ENCODE results near the gene OR6B3. TPM values are rescaled to one million over a fixed set of nuclear protein-coding genes. Genes with fewer than 3 reads are reported as not detected.
A peak's percentile ranks its signal among the peaks of the same experiment; 100 is the strongest.

Gene OR6B3
- total RNA-seq, 1 experiment from 2014 or later = not detected

GRCh38 chr2:240014327-240014726 lies 39.0 kb downstream of the OR6B3 start:
- H3K27me3 ChIP-seq (replicated peaks; ENCODE audit: insufficient read depth, low read depth, low read length, poor library complexity) = no peaks in the 10 kb centered on the region
- H3K9me3 ChIP-seq (ENCODE audit: low read depth, low read length, poor library complexity, severe bottlenecking) = no peaks in the 10 kb centered on the region
- ChIA-PET CTCF (no interaction called here), POLR2A (ENCODE audit: low non-redundant PET) (no interaction called here)
- no peak for DNase-seq (ENCODE audit: low spot score)
- no peak overlapping the region for H3K27ac ChIP-seq (ENCODE audit: low read depth, low read length, poor library complexity, severe bottlenecking)
- H3K4me3 ChIP-seq (ENCODE audit: low read depth, low read length, poor library complexity, severe bottlenecking) = no peak overlapping the region
- intact Hi-C loops (cut with micrococcal nuclease; ENCODE audit: unreplicated experiment) = no loop called here
- no peak for TF ChIP-seq EZH2 (IDR thresholded peaks at IDR 0.05; ENCODE audit: borderline replicate concordance, low read depth, low read length, poor library complexity, severe bottlenecking)
- TF ChIP-seq, protein P1, sequence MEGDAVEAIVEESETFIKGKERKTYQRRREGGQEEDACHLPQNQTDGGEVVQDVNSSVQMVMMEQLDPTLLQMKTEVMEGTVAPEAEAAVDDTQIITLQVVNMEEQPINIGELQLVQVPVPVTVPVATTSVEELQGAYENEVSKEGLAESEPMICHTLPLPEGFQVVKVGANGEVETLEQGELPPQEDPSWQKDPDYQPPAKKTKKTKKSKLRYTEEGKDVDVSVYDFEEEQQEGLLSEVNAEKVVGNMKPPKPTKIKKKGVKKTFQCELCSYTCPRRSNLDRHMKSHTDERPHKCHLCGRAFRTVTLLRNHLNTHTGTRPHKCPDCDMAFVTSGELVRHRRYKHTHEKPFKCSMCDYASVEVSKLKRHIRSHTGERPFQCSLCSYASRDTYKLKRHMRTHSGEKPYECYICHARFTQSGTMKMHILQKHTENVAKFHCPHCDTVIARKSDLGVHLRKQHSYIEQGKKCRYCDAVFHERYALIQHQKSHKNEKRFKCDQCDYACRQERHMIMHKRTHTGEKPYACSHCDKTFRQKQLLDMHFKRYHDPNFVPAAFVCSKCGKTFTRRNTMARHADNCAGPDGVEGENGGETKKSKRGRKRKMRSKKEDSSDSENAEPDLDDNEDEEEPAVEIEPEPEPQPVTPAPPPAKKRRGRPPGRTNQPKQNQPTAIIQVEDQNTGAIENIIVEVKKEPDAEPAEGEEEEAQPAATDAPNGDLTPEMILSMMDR (conservative IDR thresholded peaks at IDR 0.05; ENCODE audit: low read depth, low read length) = no peak
- H3K4me1 ChIP-seq (ENCODE audit: insufficient read depth, low read length, poor library complexity, severe bottlenecking) = no peaks in the 10 kb centered on the region
- peaks cover 64% of the 10 kb centered on the region for H3K36me3 ChIP-seq (ENCODE audit: insufficient read depth, low read length, poor library complexity, severe bottlenecking)
- BruUV-seq (replicated peaks) = no TSS peak

- TSS peak; percentile 11 for BruUV-seq (replicated peaks)
- intact Hi-C loops (cut with micrococcal nuclease; ENCODE audit: unreplicated experiment) = no loop called here
- no peaks in the 10 kb centered on the region for H3K27me3 ChIP-seq (replicated peaks; ENCODE audit: insufficient read depth, low read depth, low read length, poor library complexity)
- CTCF ChIA-PET = interaction anchor here (0.6 kb wide), 1 partner anchor 57 kb away, joined by 4 read pairs; no protein-coding TSS in a partner anchor
- H3K9me3 ChIP-seq (ENCODE audit: low read depth, low read length, poor library complexity, severe bottlenecking) = no peaks in the 10 kb centered on the region
- POLR2A ChIA-PET (ENCODE audit: low non-redundant PET) = no interaction called here
- H3K27ac ChIP-seq (ENCODE audit: low read depth, low read length, poor library complexity, severe bottlenecking) = no peak overlapping the region
- DNase-seq (ENCODE audit: low spot score) = peak; percentile 16
- no peak overlapping the region for H3K4me3 ChIP-seq (ENCODE audit: low read depth, low read length, poor library complexity, severe bottlenecking)
- H3K36me3 ChIP-seq (ENCODE audit: insufficient read depth, low read length, poor library complexity, severe bottlenecking) = peaks cover 61% of the 10 kb centered on the region
- TF ChIP-seq EZH2 (IDR thresholded peaks at IDR 0.05; ENCODE audit: borderline replicate concordance, low read depth, low read length, poor library complexity, severe bottlenecking) = no peak
- TF ChIP-seq, protein P1 (conservative IDR thresholded peaks at IDR 0.05; ENCODE audit: low read depth, low read length) = 0 out of 2 replicates have a peak, but pooled peaks have one; percentile 24
- H3K4me1 ChIP-seq (ENCODE audit: insufficient read depth, low read length, poor library complexity, severe bottlenecking) = no peaks in the 10 kb centered on the region
These were observed 40.0 kb downstream of the OR6B3 start for GRCh38 chr2:240013343-240013742.

DNA sequence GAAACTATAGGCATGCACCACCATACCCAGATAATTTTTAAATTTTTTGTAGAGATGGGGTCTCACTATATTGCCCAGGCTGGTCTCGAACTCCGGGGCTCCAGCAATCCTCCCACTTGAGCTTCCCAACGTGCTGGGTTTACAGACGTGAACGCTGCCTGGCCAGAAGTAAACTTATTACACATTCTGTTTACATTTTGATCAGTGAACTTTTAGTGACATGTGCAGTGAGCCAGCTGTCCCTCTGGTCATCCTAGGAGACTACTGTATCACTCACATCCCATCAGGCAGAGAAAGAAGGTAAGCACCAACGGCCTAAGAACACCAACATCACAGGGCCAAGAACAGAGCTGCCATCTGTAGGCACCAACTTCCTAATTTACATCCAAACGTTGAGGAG lies 50.3 kb downstream of the OR6B3 start:
- no peak overlapping the region for H3K27ac ChIP-seq (ENCODE audit: low read depth, low read length, poor library complexity, severe bottlenecking)
- no peak for TF ChIP-seq EZH2 (IDR thresholded peaks at IDR 0.05; ENCODE audit: borderline replicate concordance, low read depth, low read length, poor library complexity, severe bottlenecking)
- TF ChIP-seq, protein P1 (conservative IDR thresholded peaks at IDR 0.05; ENCODE audit: low read depth, low read length) = no peak
- peaks cover 43% of the 10 kb centered on the region for H3K36me3 ChIP-seq (ENCODE audit: insufficient read depth, low read length, poor library complexity, severe bottlenecking)
- no peaks in the 10 kb centered on the region for H3K27me3 ChIP-seq (replicated peaks; ENCODE audit: insufficient read depth, low read depth, low read length, poor library complexity)
- DNase-seq (ENCODE audit: low spot score) = no peak
- BruUV-seq (replicated peaks) = no TSS peak
- H3K4me1 ChIP-seq (ENCODE audit: insufficient read depth, low read length, poor library complexity, severe bottlenecking) = no peaks in the 10 kb centered on the region
- ChIA-PET POLR2A (ENCODE audit: low non-redundant PET) (no interaction called here), CTCF (no interaction called here)
- intact Hi-C loops (cut with micrococcal nuclease; ENCODE audit: unreplicated experiment) = no loop called here
- no peaks in the 10 kb centered on the region for H3K9me3 ChIP-seq (ENCODE audit: low read depth, low read length, poor library complexity, severe bottlenecking)
- no peak overlapping the region for H3K4me3 ChIP-seq (ENCODE audit: low read depth, low read length, poor library complexity, severe bottlenecking)
